Stimulated activated naive CD4-positive, alpha-beta T cell (primary cell): ENCODE data around the gene CACTIN.
A peak's percentile ranks its signal among the peaks of the same experiment; 100 is the strongest.
"Not testable (repeated sequence)": the region's sequence is repeated elsewhere in the genome, so short reads cannot be mapped to it uniquely, and the experiment has no call there.

Experiments
- DNase-seq, 6 experiments: peaks; one replicate each; lab custom pipeline; 2025; lab: John Stamatoyannopoulos, UW

CACTIN gene

GRCh38 chr19:3626473-3627350 is at the start of gene CACTIN:
TSS of gene CACTIN (minus strand) at chr19:3626790. CDS start at chr19:3626762, 28 bp downstream.
- peak; percentile 96 to 99 (median 98) for DNase-seq

DNA sequence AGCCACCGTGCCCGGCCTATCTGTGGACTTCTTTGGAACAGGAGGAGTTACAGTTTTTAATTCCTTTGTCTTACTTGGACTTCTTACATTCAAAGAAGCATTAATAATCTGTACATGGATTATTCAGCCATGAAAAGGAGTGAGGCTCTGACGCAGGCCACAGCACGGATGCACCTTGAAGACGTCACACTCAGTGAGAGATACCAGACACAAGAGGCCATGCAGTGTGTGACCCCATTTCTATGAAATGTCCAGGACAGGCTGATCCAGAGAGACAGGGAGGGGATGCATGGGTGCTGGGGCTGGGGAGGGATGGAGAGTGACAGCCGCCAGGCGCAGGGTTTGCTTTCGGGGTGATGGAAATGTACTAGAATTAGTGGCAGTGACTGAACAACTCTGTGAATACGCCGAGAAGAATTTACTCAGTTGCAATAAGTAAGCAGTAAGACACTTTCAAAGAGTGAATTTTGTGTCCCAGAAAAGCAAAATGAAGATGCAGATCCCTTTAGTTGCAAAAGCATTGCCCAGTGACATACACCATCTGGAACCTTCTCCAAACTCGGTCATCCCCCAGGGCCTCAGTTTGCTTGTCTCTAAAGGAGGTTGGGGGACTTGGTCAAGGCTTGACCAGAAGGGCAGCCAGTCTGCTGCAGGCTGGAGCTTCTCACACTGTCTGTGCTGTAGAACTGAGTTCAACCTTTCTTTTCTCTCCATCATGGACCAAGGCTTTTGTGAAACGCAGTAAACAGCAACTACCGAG is 48.4 kb upstream of the CACTIN start:
- DNase-seq: no peak

- no peak for DNase-seq
These were observed 47.2 kb upstream of the CACTIN start for GRCh38 chr19:3673506-3674439.

GRCh38 chr19:3672993-3673392 is 46.4 kb upstream of the CACTIN start:
- DNase-seq: no peak

- DNase-seq: no peak
These were observed 46.0 kb upstream of the CACTIN start for GRCh38 chr19:3672575-3672948.

DNA sequence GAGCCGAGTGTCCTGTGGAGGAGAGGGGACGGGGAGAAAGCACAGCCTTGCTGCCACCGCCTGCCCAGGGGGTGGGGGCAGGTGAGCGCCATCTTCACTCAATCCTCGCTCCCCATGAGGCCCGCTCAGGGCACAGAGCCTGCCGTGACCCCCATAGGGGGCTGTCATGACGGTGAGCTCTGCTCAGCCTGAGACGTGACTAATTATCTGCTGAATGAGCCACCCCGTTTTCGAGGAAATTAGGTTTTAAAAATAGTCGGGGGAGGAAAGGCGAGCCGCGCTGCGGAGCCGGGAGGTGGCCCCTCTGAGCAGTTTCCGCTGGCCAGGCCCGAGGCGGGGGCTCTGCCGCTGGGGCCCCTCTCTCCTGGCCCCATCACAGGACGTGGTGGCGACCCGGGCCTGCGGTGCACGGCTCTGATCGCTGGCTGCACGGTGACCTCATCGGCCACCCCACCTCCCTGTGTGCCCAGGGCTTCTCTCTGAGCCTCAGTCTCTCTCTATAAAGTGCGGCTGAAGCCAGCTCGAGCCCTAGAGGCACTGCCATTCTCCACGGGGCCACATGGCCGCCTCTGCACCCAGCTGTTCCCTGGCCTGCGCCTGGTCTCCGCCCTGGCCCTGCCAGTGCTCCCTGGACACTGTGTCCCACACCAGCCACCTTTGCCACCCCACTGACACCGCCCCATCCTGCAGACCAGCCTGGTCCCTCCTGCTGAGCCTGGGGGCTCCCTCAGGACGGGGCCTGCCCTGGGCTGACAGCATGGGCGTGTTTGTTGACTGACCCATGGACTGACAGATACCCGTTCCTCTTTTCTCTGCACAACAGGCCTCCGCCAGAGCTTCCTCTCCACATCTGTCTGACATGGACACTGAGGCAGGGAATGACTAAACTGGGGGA is 45.3 kb upstream of the CACTIN start:
- DNase-seq: no peak

DNA sequence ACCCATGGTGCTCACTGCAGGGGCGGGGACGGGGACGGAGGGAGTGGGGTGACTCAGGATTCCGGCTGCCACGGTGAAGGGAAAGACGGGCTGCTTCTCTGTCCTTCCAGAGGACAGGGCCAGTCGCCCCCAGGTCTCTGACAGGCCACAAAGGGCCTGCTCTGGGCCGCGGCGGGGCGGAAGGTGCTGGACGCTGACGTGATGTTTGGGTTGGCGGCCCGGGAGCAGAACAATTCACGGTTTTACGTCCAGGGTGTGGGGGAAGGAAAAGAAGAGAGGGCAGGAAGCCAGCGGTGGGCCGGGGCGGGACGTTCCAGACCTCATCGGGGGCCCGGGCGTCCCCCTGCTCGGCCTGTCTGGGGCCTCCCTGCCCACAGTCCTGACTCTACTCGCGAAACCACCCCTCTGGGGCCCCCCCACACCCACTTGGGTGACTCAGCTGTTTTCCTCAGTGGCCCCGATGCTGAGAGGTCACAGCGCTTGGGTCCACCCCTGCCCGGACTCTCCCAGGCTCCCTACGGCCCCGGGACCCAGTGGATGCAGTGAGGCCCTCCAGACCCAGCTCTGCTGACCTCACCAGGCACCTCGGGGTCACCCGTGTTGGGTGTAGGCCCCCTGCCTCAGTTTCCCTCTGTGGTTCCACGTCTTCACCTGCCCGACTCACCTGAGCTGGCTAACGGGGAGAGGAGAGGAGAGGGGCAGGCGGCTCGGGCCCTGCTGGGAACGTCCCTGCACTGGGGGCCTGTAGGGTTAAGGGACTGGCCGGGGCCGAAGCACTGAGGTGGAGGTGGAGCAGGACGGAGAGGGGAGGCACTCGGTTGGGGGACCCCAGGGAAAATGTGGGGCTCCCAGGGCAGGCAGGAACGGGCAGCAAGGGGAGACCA is 44.4 kb upstream of the CACTIN start:
- no peak for DNase-seq

DNA sequence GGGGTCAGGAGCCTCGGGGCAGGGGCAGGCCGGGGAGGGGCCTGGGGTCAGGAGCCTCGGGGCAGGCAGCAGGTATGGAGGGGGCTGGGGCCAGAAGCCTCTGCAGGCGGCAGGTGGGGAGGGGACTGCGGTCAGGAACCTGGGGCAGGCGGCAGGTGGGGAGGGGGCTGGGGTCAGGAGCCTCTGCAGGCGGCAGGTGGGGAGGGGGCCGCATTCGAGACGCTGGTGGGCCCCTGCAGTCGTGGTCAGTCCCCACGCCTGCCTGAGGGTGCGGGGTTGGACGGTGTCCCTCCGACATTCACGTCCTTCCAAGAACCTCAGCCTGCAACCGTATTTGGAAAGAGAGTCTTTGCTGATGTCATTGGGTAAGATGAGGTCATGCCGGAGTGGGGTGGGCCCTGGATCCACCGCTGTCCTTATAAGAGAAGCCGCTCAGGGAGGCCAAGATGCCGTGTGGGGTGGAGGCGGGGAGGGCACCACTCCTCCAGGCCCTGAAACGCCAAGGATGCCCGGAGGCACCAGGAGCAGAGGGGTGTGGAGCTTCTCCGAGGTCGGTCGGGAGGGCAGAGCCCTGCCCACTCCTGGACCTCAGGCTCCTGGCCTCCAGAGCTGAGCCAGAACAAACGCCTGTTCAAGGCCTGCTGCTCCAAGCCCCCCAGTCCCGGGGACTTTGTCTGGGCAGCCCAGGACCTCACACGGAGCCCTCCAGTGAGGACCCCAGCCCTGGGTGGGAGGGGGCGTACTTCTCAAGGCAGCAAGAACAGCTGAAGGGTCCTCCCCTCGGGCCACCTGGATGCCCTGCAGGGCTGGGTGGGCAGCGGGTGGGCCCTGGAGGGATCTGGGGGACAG is 43.6 kb upstream of the CACTIN start:
- no peak for DNase-seq

GRCh38 chr19:3669082-3669946 is 42.7 kb upstream of the CACTIN start:
- no peak for DNase-seq

DNA sequence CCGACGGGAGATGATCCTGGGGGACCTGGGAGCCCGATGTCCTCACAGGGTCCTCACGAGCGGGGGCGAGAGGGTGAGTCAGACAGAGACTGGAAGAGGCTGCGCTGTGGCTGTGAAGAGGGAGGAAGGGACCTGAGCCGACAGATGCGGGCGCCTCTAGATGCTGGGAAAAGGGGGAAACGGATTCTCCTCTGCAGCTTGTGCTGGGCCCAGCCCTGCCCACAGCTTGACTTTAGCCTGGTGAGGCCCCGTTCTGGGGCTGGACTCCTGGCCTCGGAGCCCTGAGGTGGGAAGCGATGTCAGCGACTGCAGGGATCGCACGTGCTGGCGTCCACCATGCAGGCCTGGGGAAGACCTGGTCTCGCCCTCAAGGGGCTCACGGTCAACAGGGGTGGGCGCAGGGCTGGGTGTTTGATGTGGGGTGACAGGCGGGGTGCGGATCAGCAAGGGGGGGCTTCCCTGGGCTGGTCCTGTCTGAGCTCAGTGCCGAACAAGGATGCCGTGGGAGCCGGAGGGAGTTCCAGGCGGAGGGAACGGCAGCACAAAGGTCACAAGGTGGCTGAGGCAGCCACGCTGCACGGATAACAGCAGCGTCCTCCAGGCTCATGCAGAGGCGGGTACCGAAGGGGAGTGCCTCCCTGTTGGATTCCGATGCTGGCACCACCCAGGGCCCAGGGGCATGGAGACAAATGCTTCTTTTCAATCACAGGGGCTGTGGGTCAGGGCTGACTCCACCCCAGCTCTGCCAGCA is 41.9 kb upstream of the CACTIN start:
- DNase-seq: no peak

DNA sequence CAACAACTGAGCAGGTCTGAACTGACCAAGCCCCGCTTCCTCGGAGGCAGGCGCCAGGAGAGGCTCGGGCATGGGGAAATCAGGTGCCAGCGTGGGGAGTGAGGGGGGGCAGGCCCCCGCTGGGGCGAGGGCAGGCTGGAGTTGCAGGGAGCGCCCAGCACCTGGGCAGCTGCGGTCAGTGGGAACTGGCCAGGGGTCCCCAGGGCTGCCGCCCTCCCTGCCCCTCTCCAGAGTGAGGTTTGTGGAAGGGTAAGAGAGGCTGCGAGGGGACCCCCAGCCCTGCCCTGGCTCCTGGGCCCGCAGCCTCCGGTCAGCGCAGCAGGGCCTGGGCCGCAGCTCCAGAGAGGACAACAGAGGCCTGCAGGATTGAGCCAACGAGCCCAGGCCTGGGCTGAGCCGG is 41.2 kb upstream of the CACTIN start:
- no peak for DNase-seq

DNA sequence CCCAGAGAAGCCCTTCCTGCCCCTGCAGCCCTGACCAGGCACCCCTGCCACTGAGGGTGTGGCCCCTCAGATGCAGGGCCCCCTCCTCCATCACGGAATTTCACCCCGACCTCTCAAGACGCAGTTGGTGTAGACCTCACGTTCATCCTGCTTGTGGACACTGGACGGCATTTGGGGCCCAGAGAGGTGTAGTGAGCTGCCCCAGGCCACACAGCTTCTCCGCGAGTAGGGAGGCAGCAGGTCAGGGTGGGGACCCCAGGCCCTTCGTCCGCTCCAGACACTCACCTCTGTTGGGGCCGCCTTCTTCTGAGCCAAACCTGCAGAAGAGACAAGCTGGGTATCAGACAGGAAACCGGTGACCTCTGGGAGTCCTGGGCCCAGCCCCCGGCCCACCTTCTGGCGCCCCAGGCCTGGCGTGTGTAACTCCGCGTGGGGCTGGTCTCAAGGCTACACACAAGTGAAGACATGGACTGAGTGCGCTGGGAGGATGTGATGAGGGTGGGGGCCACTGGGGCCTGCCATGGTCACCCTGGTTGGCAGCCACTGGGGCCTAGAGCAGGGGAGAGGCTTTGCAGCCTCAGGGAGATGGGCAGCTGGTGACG is 40.5 kb upstream of the CACTIN start:
- DNase-seq: no peak

DNA sequence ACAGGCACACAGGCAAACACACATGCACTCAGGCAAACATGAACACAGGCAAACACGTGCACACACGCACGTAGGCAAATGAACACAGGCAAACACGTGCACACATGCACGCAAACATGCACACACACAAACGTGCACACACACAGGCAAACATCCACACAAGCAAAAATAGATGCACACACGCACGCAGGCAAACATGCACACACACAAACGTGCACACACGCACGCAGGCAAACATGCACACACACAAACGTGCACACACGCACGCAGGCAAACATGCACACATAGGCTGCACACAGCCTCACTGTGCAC is 39.9 kb upstream of the CACTIN start:
- not testable (repeated sequence) for DNase-seq

GRCh38 chr19:3665681-3666544 is 39.3 kb upstream of the CACTIN start:
- DNase-seq: peak in 5 of 6 experiments; percentile 68 to 87 (median 78)

DNA sequence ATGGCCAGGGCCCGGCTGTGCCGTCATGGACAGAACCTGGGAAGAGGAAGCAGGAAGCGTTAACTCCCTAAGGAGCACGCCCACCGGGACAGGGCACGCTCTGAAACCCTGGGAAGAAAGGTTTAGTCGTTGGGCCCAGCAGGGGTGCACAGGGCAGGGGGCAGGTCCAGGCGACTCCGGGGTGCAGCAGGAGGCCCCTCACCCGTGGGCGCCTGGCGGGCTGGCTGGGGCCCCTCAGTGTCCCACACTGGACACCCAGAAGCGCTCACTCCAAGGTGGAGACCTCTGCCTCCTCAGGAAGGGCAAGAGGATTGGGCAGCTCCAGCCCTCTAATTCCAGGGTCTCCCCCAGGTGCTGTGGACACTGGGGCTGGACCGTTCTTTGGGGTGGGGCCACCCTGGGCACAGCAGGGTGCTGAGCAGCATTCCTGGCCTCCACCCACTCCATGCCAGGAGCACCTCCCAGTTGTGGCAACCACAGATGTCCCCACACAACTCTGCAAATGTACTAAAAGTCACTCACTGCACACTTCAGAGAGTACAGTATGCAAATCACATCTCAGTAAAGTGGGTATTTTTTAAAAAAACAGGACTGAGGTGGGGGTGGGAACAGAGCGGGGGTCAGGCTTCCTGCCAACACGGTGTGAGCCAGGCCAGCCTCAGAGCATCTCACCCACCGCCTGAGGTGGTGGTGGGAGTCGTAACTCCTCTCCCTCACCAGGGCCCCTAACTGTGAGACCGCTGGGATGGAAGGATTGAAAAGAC is 38.5 kb upstream of the CACTIN start:
- DNase-seq: no peak
